ENCODE data around the gene MEF2C.

MEF2C gene

GRCh38 chr5:88685591-88686541 is 197.1 kb downstream of the MEF2C start:
- no peak for DNase-seq

DNA sequence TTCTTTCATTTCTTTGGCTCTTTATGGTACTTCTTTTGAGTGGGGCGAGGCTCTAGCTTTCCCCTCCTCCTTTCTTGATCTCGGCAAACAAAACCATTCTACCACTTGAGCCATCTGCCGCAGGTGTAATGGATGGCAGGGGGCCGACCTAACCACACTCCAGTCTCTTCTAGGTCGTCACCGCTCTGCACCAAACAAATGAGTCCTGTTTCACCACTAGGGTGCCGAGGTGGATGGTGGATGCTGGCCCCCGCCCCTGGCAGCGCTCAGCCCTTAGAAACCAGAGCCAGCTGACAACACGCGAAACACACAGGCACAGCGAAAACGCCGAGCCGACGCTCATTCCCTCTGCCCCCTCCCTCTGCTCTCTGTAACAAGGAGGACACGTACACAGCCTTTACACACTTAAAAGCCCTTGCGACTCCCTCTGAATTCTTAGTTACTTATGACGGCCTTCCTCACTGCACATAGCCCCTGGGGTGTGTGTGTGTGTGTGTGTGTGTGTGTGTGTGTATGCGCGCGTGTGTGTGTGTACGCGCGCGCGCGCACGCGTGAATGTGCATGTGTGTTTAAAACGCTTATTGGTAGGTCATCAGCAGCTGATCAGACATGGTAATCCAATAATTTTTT is 199.4 kb downstream of the MEF2C start:
- no peak for DNase-seq

- DNase-seq, result no peak
Measured at GRCh38 chr5:88682881-88683361, 200.1 kb downstream of the MEF2C start.

- DNase-seq, result no peak
Measured at GRCh38 chr5:88682131-88682530, 200.9 kb downstream of the MEF2C start.

- DNase-seq, result no peak
Measured at GRCh38 chr5:88681211-88681803, 201.7 kb downstream of the MEF2C start.

DNA sequence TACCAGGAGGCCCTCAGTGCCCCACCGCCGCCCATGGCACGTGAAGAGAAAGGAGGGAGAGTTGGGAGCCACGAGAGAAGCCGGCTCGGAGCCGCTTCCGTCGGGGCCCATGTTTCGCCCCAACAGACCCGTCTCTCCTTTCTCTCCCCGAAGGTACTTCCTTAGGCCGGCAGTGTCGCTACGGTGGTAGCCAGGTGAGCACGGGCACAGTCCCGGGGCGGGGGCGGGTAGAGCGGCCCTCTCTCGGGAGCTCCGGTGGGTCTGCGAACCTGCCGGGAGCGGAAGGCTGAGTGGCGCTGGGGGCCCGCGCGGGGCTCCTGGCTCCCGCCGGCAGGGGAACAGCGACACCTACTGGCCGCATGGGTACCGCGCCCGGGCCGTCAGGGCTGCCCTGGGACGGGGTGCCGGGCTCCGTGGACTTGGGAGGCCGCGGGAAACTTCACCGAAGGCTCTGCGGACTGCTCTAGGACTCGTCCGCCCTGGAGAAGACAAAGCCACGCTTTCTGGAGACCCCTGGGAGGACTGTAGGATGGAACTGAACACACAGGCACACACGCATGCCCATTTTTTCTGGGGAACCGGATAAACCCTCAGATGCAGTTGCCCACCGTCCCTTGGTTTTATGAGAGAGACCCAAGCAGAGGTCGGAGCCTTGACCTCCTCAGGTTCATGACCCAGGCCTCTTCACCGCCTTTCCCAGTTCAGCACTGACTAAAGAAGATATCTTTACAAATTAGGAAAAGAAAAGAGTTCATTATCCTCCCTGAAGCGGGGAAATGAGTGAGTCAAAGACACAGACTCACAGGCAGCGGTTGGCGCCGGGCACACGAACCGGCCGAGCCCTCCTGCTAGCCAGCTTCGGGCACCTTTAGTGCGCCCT is 202.5 kb downstream of the MEF2C start:
- peak; percentile 50 for DNase-seq

GRCh38 chr5:88679638-88680037 is 203.3 kb downstream of the MEF2C start:
- no peak for DNase-seq

DNA sequence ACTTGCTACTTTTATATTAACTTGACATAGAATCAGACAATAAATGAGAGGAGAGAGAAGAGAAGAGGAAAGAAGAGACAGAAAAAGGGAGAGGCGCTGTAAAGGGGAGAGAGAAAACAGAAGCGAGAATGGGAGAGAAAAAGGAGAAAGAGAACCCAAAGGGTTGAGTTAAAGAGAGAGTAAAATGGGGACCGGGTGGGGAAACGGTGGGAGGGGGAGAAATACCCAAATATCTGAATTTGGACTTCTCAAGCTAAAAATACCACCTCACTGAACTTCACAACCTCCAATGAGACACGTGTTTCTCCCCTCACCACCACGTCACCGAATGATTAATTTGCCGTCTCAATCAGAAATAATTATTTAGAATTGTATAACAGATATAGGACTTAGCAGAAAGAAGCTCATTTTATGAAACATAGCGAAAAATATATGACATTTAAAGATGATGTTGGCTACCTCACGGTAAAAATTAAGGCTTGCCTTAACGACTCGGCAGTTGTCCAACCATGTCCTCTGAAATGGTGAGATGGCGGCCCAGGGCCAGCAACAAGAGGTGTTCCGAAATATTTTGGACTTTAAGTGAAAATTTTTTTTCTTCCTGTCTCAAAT is 204.1 kb downstream of the MEF2C start:
- DNase-seq, result no peak

DNA sequence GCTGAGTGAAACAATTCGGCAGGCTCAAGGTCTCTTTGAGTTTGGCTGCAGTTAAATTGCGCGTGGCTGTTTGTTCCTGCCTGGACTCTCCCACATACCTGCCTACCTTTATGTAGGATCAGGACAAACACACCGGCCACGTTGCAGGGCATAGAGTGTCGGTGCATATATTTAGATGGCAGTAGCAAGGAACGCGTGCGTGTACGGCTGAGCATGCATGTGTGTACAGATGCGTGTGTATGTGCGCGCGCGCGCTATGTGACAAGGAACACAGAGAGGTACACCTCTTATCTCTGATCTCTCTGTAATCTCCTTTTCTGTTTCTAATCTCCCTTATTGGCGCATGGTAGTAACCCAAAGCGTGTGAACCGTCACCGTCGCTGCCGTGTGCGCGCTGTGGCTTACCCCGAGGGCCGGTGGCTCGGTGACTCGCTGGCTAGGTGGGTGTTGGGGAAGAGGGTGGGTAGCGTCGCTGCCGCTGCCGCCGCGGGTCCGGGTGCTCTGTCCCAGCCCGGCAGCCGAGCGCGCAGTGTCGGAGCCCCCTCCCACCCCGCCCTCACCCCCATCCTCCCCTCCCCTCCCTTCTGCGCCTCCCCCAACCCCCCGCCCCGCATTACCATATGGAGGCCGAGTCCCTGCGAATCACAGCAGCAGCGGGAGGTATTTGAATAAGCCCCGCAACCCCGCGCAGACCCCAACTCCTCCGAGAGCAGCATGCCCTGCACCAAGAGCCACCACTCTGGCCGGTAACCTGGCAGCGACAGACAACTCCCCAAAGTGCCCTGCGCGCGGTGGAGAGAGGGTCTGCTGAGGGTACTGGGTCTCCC is 204.8 kb downstream of the MEF2C start:
- DNase-seq, result no peak

DNA sequence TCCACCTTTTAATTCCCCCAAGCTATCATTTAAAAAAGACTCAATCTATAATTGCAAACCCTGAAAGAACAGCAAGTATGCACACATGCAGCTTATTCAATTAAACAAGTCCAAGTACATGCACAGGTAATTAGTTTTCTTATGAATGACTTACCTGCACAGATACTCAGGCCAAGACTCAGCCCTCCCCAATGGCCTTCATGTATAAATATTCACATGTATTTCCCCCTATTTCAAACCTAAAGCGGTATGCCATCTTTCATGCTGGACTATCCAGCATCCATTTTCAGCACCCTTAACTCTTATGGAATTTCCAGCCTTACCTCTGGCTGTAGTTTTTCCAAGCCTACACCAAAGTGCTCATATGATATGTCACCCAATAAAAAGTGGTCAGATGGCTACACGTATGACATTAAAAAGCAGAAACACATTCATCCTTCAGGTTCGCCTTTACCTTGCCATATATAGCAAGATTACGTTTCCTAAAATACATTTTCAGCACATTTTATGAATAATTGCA is 205.5 kb downstream of the MEF2C start:
- no peak for DNase-seq

DNA sequence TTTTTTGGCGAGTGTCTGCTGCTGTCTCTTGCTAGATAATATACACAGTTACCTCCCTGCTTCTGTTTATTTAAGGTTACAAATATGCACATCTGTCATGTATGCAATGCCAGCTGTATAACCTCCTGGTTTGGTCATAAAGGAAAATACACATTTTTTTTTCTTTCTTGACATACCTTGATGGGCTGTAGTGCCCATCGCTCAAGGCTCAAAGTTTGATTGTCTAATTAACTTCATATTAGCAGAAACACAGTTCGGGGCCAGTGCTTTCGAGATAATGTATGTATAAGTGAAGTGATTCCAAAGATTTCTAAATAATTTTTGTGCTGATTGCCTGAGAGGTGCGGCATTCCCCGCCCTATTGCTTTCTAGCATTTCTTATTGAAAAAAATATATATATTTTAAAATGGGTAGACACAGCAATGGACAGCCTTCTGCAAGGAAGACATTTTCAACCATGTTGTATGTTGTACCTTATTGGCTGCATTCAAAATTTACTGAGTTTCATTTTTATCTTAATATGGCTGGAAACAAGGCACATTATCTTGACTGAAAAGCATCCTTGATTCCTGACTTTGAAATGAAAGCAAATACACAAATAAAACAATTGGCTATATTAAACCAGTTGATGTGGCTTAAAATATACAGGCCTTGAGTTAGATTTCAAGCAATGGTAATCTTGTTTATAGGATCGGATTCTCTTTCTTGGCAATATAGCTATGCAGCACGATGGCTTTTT is 206.2 kb downstream of the MEF2C start:
- DNase-seq, result no peak

GRCh38 chr5:88675708-88676636 is 207.0 kb downstream of the MEF2C start:
- DNase-seq, result peak; percentile 53

DNA sequence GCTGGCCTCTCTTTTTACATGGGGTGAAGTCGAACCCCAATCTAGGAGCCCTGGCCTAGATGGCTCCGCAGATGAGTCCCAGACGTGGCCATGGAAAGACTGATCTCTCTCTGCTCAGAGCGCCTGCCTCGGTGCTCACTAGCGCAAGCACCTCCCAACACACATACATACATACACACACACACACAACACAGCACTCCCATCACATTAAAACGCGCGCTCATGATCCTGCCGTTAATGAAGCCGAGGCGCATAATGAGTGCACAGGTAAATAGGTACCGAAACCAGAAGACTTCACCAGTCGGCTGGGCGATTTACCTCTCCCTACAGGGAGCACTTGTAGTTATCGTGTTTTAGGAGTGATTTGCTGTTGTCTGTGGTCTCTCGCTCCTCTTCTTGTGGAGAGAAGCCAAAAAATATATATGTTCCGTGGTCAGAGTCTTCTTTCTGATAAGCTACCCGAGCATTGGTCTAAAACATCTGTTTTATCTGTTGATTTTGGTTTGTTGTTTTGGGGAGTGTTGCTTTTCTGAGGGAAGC is 207.7 kb downstream of the MEF2C start:
- DNase-seq, result no peak

GRCh38 chr5:88674356-88675167 is 208.4 kb downstream of the MEF2C start:
- DNase-seq, result peak; percentile 34

DNA sequence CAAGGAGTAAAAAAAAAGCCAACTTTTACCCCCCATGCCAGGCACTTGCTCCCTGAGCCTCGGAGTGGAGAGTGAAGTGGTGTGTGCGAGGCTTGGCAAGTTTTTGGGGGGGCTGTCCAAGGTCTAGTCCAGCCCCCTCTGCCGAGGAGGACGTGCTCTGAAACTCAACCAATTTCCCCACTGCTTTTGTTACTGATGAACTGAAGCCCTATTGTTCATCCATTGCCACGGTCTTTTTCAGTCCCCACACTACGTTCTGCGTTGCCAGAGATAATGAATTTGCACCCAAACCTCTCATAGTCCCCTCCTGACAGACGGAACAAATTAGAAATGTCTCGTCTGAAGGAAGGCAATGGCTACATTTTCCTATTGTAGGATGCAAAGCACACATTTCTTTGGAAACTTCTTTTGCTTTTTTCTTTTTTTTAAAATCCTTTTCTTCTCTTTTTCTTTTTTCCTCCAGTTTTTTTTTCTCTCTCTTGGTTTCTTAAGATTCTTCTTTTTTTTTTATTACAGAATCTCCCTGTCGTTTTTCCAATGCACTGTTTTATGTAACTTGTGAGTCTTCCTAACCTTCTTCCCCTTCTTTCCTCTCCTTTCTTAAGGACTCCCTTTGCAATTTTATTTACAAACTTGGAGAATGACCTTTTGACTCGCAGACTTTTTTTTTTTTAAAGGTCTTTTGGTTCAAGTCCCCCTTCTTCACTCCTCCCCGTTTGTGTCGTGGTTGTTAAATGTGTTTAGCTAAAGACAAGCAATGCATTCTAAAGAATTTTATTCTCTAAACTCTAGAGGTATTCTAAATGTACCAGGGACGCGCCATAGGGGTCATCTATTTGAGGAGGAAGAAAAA is 209.5 kb downstream of the MEF2C start:
- DNase-seq, result no peak

DNA sequence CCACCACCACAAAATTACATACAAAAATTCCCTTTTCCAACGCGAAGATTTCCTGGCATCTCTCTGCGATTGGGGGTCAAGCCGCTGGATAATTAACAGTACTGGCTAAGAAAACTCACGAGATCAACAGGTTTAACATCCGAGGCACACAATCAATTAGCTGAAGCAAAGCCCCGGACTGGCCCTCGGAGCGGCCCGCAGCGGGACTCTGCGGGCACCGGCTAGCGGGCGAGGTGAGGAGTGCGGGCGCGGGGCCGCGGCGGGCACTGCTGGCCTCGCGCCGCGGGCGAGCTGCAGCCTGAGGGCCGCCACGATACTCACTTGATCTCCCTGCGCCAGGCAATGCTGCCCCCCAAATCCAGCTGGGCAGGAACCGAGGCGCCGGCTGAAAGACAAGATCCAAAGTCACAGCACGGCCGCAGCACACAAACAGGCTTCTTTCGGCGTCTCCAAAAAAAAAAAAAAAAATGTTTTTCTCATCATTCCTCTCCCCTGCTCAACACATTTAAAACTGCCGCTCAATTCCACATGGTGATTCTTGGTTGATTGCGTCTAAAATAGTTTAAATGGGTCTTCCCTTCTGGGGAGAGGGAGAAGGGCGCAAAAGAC is 210.2 kb downstream of the MEF2C start:
- no peak for DNase-seq
